NT2/D1 (cell line): ENCODE measurements around the gene CAPZA2.

ENCODE experiments used
- DNase-seq: peaks from one replicate; pipeline ENCODE4 v3.0.0-alpha.2; 2011; ENCODE audit warnings: low read depth, low spot score
- H3K27me3 ChIP-seq: 2 replicates; pipeline ENCODE4 v1.6.0; 2011; ENCODE audit warnings: mild to moderate bottlenecking; ENCODE audit not compliant: insufficient read length, insufficient read depth
- H3K36me3 ChIP-seq: 2 replicates; pipeline ENCODE4 v1.6.1; 2011; ENCODE audit warnings: mild to moderate bottlenecking, low read length, mixed read lengths; ENCODE audit not compliant: insufficient read depth, insufficient read length
- H3K4me1 ChIP-seq: 2 replicates; pipeline ENCODE4 v1.5.1; 2011; ENCODE audit not compliant: insufficient read depth, insufficient read length
- H3K4me3 ChIP-seq: 2 replicates; pipeline ENCODE4 v1.5.1; 2011; ENCODE audit warnings: low read depth; ENCODE audit not compliant: insufficient read length
- H3K9ac ChIP-seq: 2 replicates; pipeline ENCODE4 v1.6.0; 2011; ENCODE audit warnings: low read depth; ENCODE audit not compliant: insufficient read length
- H3K9me3 ChIP-seq: 2 replicates; pipeline ENCODE4 v1.5.1; 2011; ENCODE audit warnings: mild to moderate bottlenecking, low read length; ENCODE audit not compliant: insufficient read depth
- SUZ12 ChIP-seq: IDR thresholded peaks from 2 replicates; pipeline ENCODE4 v1.6.1; 2011; ENCODE audit not compliant: insufficient read length, insufficient read depth; ENCODE audit errors: extremely low read depth
- YY1 ChIP-seq: IDR thresholded peaks from 2 replicates; pipeline ENCODE4 v1.6.1; 2011; ENCODE audit not compliant: insufficient read length, insufficient read depth
- ZNF274 ChIP-seq: IDR thresholded peaks from 2 replicates; pipeline ENCODE4 v1.6.1; 2011; ENCODE audit warnings: mild to moderate bottlenecking, low read depth, low read length

CAPZA2 gene

DNA sequence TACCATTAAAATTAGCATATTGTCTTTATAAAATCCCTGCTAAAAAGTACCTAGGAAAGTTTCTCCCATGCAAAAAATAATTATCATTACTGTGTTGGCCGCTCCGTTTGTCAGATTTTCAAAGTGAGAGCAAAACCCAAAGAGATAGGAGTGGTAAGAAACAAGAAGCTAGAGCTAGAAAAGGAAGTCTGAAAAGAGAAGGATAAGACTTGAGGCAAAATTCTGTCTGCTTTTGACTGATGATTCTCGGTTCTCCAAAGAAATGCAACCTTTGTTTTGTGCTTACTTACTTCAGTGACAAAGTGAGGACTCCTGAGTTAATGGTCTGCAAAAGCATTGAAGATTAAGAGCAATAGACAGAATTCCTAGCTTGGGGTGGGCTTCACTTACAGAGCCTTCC, 33.3 kb upstream of the CAPZA2 start:
- TF ChIP-seq ZNF274 (no peak), YY1 (no peak), SUZ12 (no peak)

GRCh38 chr7:116829493-116829892, 32.9 kb upstream of the CAPZA2 start:
- no peaks in the 10 kb centered on the region for H3K9me3 ChIP-seq
- no peaks in the 10 kb centered on the region for H3K27me3 ChIP-seq
- no peak for DNase-seq
- TF ChIP-seq SUZ12: no peak
- no peak for TF ChIP-seq ZNF274
- no peak for TF ChIP-seq YY1
- no peaks in the 10 kb centered on the region for H3K36me3 ChIP-seq
- no peaks in the 10 kb centered on the region for H3K4me1 ChIP-seq
- no peak overlapping the region for H3K9ac ChIP-seq
- no peak overlapping the region for H3K4me3 ChIP-seq

More for the DNA sequence above, 33.3 kb upstream of the CAPZA2 start:
- DNase-seq: no peak
- Histone ChIP-seq H3K9me3 (no peaks in the 10 kb centered on the region), H3K9ac (no peak overlapping the region), H3K4me1 (no peaks in the 10 kb centered on the region), H3K27me3 (no peaks in the 10 kb centered on the region), H3K4me3 (no peak overlapping the region), H3K36me3 (no peaks in the 10 kb centered on the region)

DNA sequence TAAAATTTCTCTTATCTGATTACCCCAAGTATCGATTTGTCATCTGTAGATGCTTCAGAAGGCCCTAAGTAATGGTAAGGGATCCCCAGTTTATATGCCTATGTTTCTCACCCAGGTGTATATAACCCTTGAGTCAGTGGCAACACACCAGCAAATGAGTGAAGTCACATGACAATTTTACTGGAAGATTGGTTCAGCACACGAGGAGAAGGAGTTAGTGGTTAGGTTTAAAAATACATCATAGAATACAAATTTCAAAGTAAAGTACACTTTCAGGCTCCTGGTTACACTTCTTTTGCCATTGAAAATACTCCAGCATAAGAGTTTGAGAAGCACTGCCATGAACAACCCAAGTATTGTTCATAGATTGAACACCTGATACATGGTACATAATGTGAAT, 29.7 kb upstream of the CAPZA2 start:
- no peak for DNase-seq
- Histone ChIP-seq H3K27me3 (no peaks in the 10 kb centered on the region), H3K4me1 (no peaks in the 10 kb centered on the region), H3K9ac (no peak overlapping the region), H3K9me3 (no peaks in the 10 kb centered on the region), H3K4me3 (no peak overlapping the region), H3K36me3 (no peaks in the 10 kb centered on the region)
- TF ChIP-seq ZNF274 (no peak), YY1 (no peak), SUZ12 (no peak)

GRCh38 chr7:116834815-116835504, 27.4 kb upstream of the CAPZA2 start:
- no peaks in the 10 kb centered on the region for H3K4me1 ChIP-seq
- no peaks in the 10 kb centered on the region for H3K36me3 ChIP-seq
- DNase-seq: no peak
- no peaks in the 10 kb centered on the region for H3K9me3 ChIP-seq
- no peaks in the 10 kb centered on the region for H3K27me3 ChIP-seq
- TF ChIP-seq ZNF274: no peak
- TF ChIP-seq YY1: no peak
- no peak for TF ChIP-seq SUZ12
- H3K9ac ChIP-seq: no peak overlapping the region
- no peak overlapping the region for H3K4me3 ChIP-seq

GRCh38 chr7:116836048-116836447, 26.3 kb upstream of the CAPZA2 start:
- DNase-seq: no peak
- H3K27me3 ChIP-seq: no peaks in the 10 kb centered on the region
- H3K9me3 ChIP-seq: no peaks in the 10 kb centered on the region

DNA sequence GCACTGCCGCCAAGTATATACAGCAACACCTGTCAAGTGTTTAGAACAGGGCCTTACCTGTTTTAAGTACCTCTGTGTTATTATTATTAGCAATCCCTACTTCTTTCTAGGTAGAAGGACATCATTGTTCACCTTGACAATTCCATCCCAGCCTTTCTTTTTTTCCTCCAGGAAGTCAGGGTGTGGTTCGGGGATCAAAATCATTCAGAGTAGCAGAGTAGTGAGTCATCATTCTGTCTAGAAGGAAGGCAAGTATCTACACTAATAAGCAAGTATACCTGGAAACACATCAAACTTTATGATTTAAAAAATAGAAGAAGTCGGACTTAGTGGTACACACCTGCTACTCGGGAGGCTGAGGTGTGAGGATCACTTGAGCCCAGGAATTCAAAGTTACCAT, 25.5 kb upstream of the CAPZA2 start:
- H3K36me3 ChIP-seq: no peaks in the 10 kb centered on the region
- H3K9ac ChIP-seq: no peak overlapping the region
- H3K9me3 ChIP-seq: no peaks in the 10 kb centered on the region
- DNase-seq: no peak
- no peaks in the 10 kb centered on the region for H3K4me1 ChIP-seq
- TF ChIP-seq YY1: no peak
- no peak for TF ChIP-seq ZNF274
- no peaks in the 10 kb centered on the region for H3K27me3 ChIP-seq
- no peak overlapping the region for H3K4me3 ChIP-seq

More at GRCh38 chr7:116836048-116836447, 26.3 kb upstream of the CAPZA2 start:
- Histone ChIP-seq H3K9ac (no peak overlapping the region), H3K4me3 (no peak overlapping the region), H3K36me3 (no peaks in the 10 kb centered on the region), H3K4me1 (no peaks in the 10 kb centered on the region)
- TF ChIP-seq SUZ12 (no peak), YY1 (no peak), ZNF274 (no peak)

GRCh38 chr7:116837586-116837985, 24.8 kb upstream of the CAPZA2 start:
- H3K9ac ChIP-seq: no peak overlapping the region
- no peaks in the 10 kb centered on the region for H3K27me3 ChIP-seq
- no peak overlapping the region for H3K4me3 ChIP-seq
- TF ChIP-seq SUZ12 (no peak), ZNF274 (no peak), YY1 (no peak)
- DNase-seq: no peak
- no peaks in the 10 kb centered on the region for H3K9me3 ChIP-seq
- H3K36me3 ChIP-seq: no peaks in the 10 kb centered on the region
- H3K4me1 ChIP-seq: no peaks in the 10 kb centered on the region
